ENCODE results near the gene SH2D7.

- TF ChIP-seq CTCF (IDR thresholded peaks at IDR 0.05) (no peak), POLR2A (IDR thresholded peaks at IDR 0.05) (peak; percentile 32 to 88)
Observed at GRCh38 chr15:78149068-78149804, 56.9 kb downstream of the SH2D7 start, which contains the start of gene IDH3A.
